ENCODE data around the gene ZNF407.

The ZNF407 gene

GRCh38 chr18:75105551-75106254 lies 508.0 kb downstream of the ZNF407 start:
- Histone ChIP-seq H3K9me3 (ENCODE audit: control insufficient read depth in 1 of 2, low read length in 2 of 2) (no peaks in the 10 kb centered on the region), H3K27ac (ENCODE audit: low read length) (no peak overlapping the region), H3K4me1 (ENCODE audit: control insufficient read depth in 1 of 2, insufficient read depth in 2 of 2, low read length in 2 of 2) (no peaks in the 10 kb centered on the region), H3K4me3 (ENCODE audit: low read depth in 1 of 2, low read length in 2 of 2) (no peak overlapping the region), H3K27me3 (ENCODE audit: low read depth, low read length) (no peaks in the 10 kb centered on the region), H3K36me3 (ENCODE audit: control insufficient read depth in 1 of 2, insufficient read depth in 2 of 2, low read length in 2 of 2) (no peaks in the 10 kb centered on the region)

- Histone ChIP-seq H3K4me1 (ENCODE audit: control insufficient read depth in 1 of 2, insufficient read depth in 2 of 2, low read length in 2 of 2) (no peaks in the 10 kb centered on the region), H3K36me3 (ENCODE audit: control insufficient read depth in 1 of 2, insufficient read depth in 2 of 2, low read length in 2 of 2) (no peaks in the 10 kb centered on the region), H3K4me3 (ENCODE audit: low read depth in 1 of 2, low read length in 2 of 2) (no peak overlapping the region), H3K27me3 (ENCODE audit: low read depth, low read length) (no peaks in the 10 kb centered on the region), H3K27ac (ENCODE audit: low read length) (no peak overlapping the region), H3K9me3 (ENCODE audit: control insufficient read depth in 1 of 2, low read length in 2 of 2) (no peaks in the 10 kb centered on the region)
These were observed 509.1 kb downstream of the ZNF407 start for GRCh38 chr18:75106746-75107145.

GRCh38 chr18:75107196-75107930 lies 509.7 kb downstream of the ZNF407 start:
- H3K4me1 ChIP-seq (ENCODE audit: control insufficient read depth in 1 of 2, insufficient read depth in 2 of 2, low read length in 2 of 2): no peaks in the 10 kb centered on the region

GRCh38 chr18:75107931-75108276 lies 510.2 kb downstream of the ZNF407 start:
- no peaks in the 10 kb centered on the region for H3K36me3 ChIP-seq (ENCODE audit: control insufficient read depth in 1 of 2, insufficient read depth in 2 of 2, low read length in 2 of 2)
- H3K27ac ChIP-seq (ENCODE audit: low read length): no peak overlapping the region
- no peaks in the 10 kb centered on the region for H3K4me1 ChIP-seq (ENCODE audit: control insufficient read depth in 1 of 2, insufficient read depth in 2 of 2, low read length in 2 of 2)
- H3K9me3 ChIP-seq (ENCODE audit: control insufficient read depth in 1 of 2, low read length in 2 of 2): no peaks in the 10 kb centered on the region
- H3K27me3 ChIP-seq (ENCODE audit: low read depth, low read length): no peaks in the 10 kb centered on the region
- no peak overlapping the region for H3K4me3 ChIP-seq (ENCODE audit: low read depth in 1 of 2, low read length in 2 of 2)

More at GRCh38 chr18:75107196-75107930, 509.7 kb downstream of the ZNF407 start:
- H3K27ac ChIP-seq (ENCODE audit: low read length): no peak overlapping the region
- H3K27me3 ChIP-seq (ENCODE audit: low read depth, low read length): no peaks in the 10 kb centered on the region
- no peak overlapping the region for H3K4me3 ChIP-seq (ENCODE audit: low read depth in 1 of 2, low read length in 2 of 2)
- no peaks in the 10 kb centered on the region for H3K36me3 ChIP-seq (ENCODE audit: control insufficient read depth in 1 of 2, insufficient read depth in 2 of 2, low read length in 2 of 2)
- no peaks in the 10 kb centered on the region for H3K9me3 ChIP-seq (ENCODE audit: control insufficient read depth in 1 of 2, low read length in 2 of 2)

GRCh38 chr18:75108579-75109318 lies 511.1 kb downstream of the ZNF407 start:
- H3K27me3 ChIP-seq (ENCODE audit: low read depth, low read length): no peaks in the 10 kb centered on the region
- no peak overlapping the region for H3K4me3 ChIP-seq (ENCODE audit: low read depth in 1 of 2, low read length in 2 of 2)
- H3K9me3 ChIP-seq (ENCODE audit: control insufficient read depth in 1 of 2, low read length in 2 of 2): no peaks in the 10 kb centered on the region
- H3K27ac ChIP-seq (ENCODE audit: low read length): no peak overlapping the region
- no peaks in the 10 kb centered on the region for H3K4me1 ChIP-seq (ENCODE audit: control insufficient read depth in 1 of 2, insufficient read depth in 2 of 2, low read length in 2 of 2)
- no peaks in the 10 kb centered on the region for H3K36me3 ChIP-seq (ENCODE audit: control insufficient read depth in 1 of 2, insufficient read depth in 2 of 2, low read length in 2 of 2)

GRCh38 chr18:75109319-75109691 lies 511.6 kb downstream of the ZNF407 start:
- Histone ChIP-seq H3K36me3 (ENCODE audit: control insufficient read depth in 1 of 2, insufficient read depth in 2 of 2, low read length in 2 of 2) (no peaks in the 10 kb centered on the region), H3K27ac (ENCODE audit: low read length) (no peak overlapping the region), H3K9me3 (ENCODE audit: control insufficient read depth in 1 of 2, low read length in 2 of 2) (no peaks in the 10 kb centered on the region), H3K27me3 (ENCODE audit: low read depth, low read length) (no peaks in the 10 kb centered on the region), H3K4me1 (ENCODE audit: control insufficient read depth in 1 of 2, insufficient read depth in 2 of 2, low read length in 2 of 2) (no peaks in the 10 kb centered on the region), H3K4me3 (ENCODE audit: low read depth in 1 of 2, low read length in 2 of 2) (no peak overlapping the region)

- Histone ChIP-seq H3K27me3 (ENCODE audit: low read depth, low read length) (no peaks in the 10 kb centered on the region), H3K36me3 (ENCODE audit: control insufficient read depth in 1 of 2, insufficient read depth in 2 of 2, low read length in 2 of 2) (no peaks in the 10 kb centered on the region), H3K27ac (ENCODE audit: low read length) (no peak overlapping the region)
These were observed 512.1 kb downstream of the ZNF407 start for GRCh38 chr18:75109819-75110218.

GRCh38 chr18:75110311-75110710 lies 512.6 kb downstream of the ZNF407 start:
- Histone ChIP-seq H3K27me3 (ENCODE audit: low read depth, low read length) (no peaks in the 10 kb centered on the region), H3K4me1 (ENCODE audit: control insufficient read depth in 1 of 2, insufficient read depth in 2 of 2, low read length in 2 of 2) (no peaks in the 10 kb centered on the region), H3K9me3 (ENCODE audit: control insufficient read depth in 1 of 2, low read length in 2 of 2) (no peaks in the 10 kb centered on the region), H3K4me3 (ENCODE audit: low read depth in 1 of 2, low read length in 2 of 2) (no peak overlapping the region), H3K27ac (ENCODE audit: low read length) (no peak overlapping the region), H3K36me3 (ENCODE audit: control insufficient read depth in 1 of 2, insufficient read depth in 2 of 2, low read length in 2 of 2) (no peaks in the 10 kb centered on the region)

More at GRCh38 chr18:75109819-75110218, 512.1 kb downstream of the ZNF407 start:
- H3K9me3 ChIP-seq (ENCODE audit: control insufficient read depth in 1 of 2, low read length in 2 of 2): no peaks in the 10 kb centered on the region
- H3K4me1 ChIP-seq (ENCODE audit: control insufficient read depth in 1 of 2, insufficient read depth in 2 of 2, low read length in 2 of 2): no peaks in the 10 kb centered on the region
- H3K4me3 ChIP-seq (ENCODE audit: low read depth in 1 of 2, low read length in 2 of 2): no peak overlapping the region

GRCh38 chr18:75110846-75111415 lies 513.3 kb downstream of the ZNF407 start:
- H3K27me3 ChIP-seq (ENCODE audit: low read depth, low read length): no peaks in the 10 kb centered on the region
- H3K27ac ChIP-seq (ENCODE audit: low read length): no peak overlapping the region
- no peaks in the 10 kb centered on the region for H3K9me3 ChIP-seq (ENCODE audit: control insufficient read depth in 1 of 2, low read length in 2 of 2)
- no peaks in the 10 kb centered on the region for H3K4me1 ChIP-seq (ENCODE audit: control insufficient read depth in 1 of 2, insufficient read depth in 2 of 2, low read length in 2 of 2)
- no peaks in the 10 kb centered on the region for H3K36me3 ChIP-seq (ENCODE audit: control insufficient read depth in 1 of 2, insufficient read depth in 2 of 2, low read length in 2 of 2)
- no peak overlapping the region for H3K4me3 ChIP-seq (ENCODE audit: low read depth in 1 of 2, low read length in 2 of 2)

GRCh38 chr18:75111760-75112159 lies 514.1 kb downstream of the ZNF407 start:
- Histone ChIP-seq H3K4me3 (ENCODE audit: low read depth in 1 of 2, low read length in 2 of 2) (no peak overlapping the region), H3K4me1 (ENCODE audit: control insufficient read depth in 1 of 2, insufficient read depth in 2 of 2, low read length in 2 of 2) (no peaks in the 10 kb centered on the region), H3K27ac (ENCODE audit: low read length) (no peak overlapping the region), H3K9me3 (ENCODE audit: control insufficient read depth in 1 of 2, low read length in 2 of 2) (no peaks in the 10 kb centered on the region), H3K36me3 (ENCODE audit: control insufficient read depth in 1 of 2, insufficient read depth in 2 of 2, low read length in 2 of 2) (no peaks in the 10 kb centered on the region), H3K27me3 (ENCODE audit: low read depth, low read length) (no peaks in the 10 kb centered on the region)
